ENCODE measurements around the gene EPHB2.
"Not testable (repeated sequence)": the region's sequence is repeated elsewhere in the genome, so short reads cannot be mapped to it uniquely, and the experiment has no call there.

Gene EPHB2

DNA sequence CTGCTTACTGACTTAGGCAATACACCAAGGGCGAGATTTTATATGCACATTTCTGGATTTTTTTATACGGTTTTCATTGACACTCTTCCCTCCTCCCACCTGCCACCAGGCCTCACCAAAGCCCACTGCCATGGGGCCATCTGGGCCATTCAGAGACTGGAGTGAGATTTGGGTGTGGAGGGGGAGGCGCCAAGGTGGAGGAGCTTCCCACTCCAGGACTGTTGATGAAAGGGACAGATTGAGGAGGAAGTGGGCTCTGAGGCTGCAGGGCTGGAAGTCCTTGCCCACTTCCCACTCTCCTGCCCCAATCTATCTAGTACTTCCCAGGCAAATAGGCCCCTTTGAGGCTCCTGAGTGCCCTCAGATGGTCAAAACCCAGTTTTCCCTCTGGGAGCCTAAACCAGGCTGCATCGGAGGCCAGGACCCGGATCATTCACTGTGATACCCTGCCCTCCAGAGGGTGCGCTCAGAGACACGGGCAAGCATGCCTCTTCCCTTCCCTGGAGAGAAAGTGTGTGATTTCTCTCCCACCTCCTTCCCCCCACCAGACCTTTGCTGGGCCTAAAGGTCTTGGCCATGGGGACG, 204.1 kb downstream of the EPHB2 start:
- no peak for DNase-seq (ENCODE audit: low read depth in 2 of 2)

DNA sequence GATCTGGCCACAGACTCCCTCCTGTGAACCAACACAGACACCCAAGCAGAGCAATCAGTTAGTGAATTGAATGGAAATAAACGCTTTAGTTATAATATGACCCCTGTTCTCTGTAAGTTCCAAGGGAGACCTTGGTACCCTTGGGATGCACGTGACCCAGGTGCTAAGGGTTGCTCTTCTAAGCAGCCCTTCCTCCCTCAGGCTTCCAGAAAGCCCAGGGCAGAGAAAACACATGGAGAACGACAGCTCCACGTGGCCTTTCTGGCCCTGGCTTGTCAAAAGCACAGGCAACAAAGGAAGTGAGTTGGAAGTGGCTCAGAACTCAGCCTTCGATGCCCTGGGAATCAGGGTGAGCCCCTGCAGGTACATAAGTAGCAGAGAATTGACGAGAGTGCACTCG, 204.6 kb downstream of the EPHB2 start:
- no peak for DNase-seq (ENCODE audit: low read depth in 2 of 2)

DNA sequence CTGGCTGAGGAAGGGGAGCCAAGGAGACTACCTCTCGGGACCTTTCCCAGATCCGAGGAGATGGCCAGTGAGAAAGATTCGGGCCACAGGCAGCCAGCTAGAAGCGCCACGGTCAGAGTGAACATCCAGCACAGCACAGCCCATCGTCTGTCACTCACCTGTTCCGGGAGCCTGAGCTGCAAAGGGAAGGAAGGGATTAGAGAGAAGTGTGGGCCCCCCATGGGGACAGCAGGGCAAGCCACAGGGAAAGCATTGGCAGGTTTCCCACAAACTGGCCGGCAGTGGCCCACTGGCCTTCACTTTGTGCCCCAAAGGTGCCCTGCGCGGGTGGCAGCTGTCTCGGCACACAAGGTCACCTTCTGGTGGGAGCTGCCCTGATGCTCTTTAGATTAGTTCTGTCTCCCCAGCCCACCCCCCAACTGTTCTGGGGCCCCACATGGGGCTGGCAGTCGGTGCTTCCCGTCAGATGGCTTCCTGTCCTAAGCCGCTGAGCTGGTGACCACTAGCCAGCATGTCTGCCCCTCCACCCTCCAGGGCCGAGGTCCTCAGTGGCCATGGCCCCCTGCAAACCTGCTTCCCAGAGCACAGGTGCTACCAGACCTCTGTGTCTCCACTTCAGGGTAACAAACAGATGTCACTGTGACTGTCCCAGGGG, 205.3 kb downstream of the EPHB2 start:
- DNase-seq (ENCODE audit: low read depth in 2 of 2) = no peak

DNA sequence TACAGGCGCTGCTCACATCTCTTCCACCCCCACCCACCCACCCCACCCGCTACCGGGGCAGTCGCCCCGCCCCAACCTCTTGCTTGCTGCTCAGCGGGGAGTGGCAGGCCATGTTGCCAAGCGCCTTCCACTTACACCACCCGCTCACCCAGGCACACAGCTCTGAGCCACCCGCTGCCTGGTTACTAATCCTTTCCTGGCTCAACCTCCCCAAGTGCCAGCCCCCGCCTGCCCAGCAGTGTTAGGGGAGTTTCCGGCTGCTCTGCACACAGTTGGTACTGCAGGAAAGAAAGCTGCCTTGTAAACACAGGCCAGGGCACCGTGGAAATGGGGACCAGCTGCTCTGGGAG, 205.8 kb downstream of the EPHB2 start:
- DNase-seq (ENCODE audit: low read depth in 2 of 2) = no peak

DNA sequence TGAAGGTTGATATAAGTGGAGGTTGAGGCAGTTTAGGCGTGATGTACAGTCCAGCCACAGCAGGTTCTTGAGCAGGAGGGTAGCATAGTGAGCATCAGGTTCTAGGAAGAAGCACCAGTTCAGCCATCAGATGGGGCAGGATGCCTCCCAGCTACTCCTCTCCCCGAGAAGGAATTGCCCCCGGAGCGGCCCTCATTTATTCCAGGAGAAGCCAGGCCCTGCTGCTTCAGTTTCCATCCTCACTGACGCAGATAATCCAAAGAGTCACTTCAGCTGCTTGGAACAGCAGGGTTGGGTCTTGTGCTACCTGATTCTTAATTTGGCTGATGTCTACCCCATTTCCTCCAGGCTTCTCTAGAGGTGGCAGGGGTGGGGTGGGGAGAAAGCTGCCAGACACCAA, 207.3 kb downstream of the EPHB2 start:
- no peak for DNase-seq (ENCODE audit: low read depth in 2 of 2)

DNA sequence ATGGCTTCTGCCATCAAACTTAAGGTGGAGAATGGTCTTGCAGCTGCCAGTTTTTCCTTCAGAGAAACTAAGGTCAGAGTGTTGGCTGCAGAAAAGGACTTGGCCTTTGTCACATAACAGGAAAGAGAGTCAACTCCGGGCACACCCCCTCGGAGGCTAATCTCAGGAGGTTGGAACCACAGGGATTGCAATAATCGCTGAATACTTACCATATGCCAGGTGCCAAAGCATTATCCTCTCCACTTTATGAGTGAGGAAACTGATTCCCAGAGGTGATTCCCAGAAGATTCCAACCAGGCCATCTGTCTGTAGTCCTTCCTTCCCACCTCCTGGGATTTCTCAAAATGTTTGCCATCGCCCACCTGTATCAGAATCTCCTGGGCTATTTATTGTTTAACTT, 208.0 kb downstream of the EPHB2 start:
- no peak for DNase-seq (ENCODE audit: low read depth in 2 of 2)

DNA sequence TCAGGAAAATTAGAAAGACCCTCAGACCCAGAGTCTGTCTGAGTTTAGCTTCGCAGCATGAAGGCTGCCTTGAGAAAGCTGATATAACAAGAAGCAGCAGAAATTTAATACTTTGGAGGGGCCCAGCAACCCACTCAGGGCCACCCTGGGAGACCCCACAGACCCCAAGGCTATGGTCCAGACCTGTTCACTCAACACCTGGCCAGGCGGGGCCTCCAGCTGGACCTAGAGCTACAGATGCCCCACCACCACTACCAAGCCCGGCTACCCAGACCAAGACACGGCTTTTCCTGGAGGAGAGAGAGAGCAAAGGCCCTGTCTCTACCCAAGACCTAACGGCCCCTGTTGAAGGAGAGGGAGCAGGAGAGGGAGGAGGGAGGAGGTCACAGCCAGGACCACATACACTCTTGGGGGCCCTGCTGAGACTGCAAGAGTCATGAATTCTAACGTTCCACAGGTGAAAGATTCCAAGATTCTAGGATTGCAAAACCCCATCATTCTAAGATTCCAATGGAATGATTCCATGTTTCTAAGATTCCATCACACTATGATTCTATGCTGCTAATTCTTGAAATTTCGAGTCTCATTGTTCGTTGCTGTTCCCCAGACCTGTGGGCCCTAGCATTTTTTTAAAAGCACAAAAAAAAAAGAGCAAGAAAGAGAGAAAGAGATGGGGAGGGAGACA, 208.8 kb downstream of the EPHB2 start:
- DNase-seq (ENCODE audit: low read depth in 2 of 2) = no peak

DNA sequence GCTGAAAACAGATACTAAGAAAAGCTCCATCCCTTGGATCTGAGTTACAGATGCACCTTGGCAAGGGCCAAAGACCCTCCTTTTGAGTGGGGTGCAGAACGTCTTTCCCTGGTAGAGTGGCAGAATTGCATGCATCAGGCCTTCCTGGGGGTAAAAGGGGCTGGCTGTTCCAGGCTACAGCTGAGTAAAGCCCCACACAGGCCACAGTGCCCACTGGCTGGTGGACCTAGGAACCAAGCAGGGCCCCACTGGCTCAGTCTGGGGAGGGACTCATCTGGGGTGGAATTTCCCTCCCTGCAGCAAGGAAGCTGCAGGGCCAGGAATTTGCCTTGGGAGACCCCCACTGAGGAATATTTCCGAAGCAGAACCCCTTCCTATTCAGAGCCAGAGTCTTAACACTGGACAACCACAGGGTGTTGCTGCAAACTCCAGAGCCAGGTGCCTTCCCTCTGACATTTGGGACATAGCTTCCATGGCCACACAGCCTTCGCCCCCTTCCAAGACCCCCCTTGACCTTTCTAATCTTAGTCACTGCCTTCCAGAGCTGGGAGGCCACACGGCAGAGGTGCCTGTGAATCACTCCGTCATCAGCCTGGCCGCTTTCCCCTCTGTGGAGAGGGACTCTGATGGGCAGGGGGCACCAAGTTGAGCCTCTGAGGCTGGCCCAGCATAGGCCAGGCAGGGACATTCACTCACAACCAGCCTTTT, 209.5 kb downstream of the EPHB2 start:
- no peak for DNase-seq (ENCODE audit: low read depth in 2 of 2)

DNA sequence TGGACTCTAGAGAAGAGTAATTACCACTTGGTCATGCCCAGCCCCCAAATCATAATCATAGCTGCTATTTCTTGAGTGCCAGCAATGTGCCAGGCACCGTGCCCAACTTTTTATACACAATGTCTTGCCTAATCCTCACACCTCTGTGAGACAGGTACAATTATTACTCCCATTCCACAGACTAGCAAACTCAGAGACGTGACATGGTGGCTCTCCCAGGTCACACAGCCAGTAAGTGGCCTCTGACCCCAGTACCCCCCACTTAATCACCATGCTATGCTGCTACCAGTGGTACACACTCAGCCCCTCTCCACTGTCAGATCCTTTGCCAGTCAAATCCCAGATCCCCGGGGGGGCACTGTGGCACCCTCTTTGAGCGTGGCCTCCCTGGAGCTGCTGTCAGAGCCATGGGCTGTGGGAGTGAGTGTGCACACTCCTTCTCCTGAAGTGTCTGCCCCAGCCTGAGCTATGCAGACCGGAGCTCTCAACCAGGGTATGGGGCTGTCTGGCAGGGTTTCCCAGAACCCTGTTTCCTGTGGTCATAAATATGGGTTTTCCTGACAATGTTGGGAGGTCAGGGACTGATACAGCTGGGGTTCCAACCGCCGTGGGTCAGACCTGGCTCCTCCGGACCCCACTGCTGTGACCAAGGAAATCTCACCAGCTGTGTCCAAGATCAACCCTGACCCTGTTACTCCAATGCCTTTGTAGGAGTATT, 210.3 kb downstream of the EPHB2 start:
- no peak for DNase-seq (ENCODE audit: low read depth in 2 of 2)

DNA sequence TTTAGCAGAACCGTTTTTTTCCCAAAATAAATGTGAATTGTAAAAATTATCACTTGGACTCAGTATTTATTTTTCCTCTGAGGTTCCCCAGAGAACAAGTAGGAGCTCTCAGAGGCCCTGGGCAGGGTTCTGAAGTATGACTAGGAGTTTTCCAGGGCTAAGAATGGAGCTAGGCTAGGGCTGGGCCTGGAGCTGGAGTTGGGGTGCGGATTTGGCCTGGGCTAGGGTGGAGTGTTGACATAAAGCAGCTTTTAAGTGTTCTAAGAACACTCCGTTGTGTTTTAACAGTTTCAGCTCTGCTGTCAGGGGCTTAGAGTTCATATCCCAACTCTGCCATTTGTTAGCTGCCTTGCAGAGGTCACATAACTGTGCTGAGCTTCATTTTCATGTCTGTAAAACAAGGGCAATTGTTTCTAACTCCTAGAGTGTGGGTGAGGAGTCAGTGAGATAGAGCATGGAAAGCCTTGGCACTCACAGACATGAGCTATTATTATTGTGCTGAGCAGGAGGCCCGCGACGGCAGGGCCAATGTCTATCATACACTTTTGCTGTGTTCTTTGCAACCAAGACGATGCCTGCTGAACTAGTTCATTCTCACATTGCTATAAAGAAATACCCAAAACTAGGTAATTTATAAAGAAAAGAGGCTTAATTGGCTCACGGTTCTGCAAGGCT, 210.9 kb downstream of the EPHB2 start:
- no peak for DNase-seq (ENCODE audit: low read depth in 2 of 2)

DNA sequence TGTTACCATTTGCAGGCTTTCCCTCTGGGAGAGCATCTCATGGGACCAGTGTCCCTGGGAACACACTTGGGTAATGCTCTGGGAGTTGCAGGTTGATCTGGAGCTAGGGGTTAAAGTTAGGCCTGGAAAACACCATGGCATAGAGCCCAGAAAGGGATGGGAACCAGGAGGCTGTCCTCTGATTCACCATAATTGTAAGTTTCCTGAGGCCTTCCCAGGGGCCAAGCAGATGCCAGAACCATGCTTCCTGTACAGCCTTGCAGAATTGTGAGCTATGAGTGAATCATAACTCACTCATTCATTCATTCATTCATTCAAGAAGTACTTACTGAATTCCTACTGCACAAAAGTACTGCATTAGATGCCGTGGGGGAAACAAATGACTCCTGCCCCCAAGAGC, 212.0 kb downstream of the EPHB2 start:
- DNase-seq (ENCODE audit: low read depth in 2 of 2) = no peak

DNA sequence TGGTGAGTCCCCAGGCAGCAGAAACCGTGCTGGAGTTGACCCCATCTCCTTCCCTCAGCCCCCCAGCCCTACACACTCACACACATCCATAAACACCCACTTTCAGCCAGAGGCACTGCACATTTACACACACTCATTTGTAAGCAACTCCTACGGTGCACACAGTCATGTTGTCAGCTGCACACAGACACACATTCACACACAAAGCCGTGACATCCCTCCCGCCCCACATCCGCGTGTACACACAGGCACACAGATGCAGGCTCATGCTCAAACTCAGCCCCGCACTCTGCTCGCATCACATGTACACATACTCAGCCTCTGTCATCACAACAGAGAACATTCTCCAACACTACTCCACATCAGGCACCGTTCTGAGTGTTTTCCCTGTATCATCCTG, 214.5 kb downstream of the EPHB2 start:
- no peak for DNase-seq (ENCODE audit: low read depth in 2 of 2)

DNA sequence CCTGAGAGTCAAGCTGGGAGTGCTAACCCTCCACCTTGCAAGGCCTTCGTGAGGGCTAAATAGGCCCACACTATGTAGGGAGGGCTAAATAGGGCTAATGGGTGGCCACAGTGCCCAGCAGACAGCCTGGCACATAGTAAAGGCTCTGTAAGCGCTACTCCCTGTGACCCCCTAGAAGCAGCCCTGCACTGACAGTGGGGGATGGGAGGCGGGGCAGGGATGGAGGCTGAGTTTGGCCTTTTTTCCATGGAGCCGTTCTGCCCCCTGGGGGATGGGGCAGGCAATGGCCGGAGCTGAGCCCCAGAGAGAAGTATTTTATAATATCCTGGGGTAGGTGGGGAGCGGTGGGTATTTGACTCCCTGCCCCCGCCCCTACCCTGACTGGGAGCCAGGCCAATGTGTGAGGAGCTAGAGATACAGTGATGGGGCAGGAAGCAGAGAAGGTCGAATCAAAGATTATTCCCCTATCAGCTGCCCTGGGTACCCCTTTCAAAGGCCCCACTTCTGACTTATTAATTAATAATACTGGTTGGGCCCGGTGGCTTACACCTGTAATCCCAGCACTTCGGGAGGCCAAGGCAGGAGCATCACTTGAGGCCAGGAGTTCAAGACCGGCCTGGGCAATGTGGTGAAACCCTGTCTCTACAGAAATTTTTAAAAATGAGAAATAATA, 219.7 kb downstream of the EPHB2 start:
- DNase-seq (ENCODE audit: low read depth in 2 of 2) = no peak

DNA sequence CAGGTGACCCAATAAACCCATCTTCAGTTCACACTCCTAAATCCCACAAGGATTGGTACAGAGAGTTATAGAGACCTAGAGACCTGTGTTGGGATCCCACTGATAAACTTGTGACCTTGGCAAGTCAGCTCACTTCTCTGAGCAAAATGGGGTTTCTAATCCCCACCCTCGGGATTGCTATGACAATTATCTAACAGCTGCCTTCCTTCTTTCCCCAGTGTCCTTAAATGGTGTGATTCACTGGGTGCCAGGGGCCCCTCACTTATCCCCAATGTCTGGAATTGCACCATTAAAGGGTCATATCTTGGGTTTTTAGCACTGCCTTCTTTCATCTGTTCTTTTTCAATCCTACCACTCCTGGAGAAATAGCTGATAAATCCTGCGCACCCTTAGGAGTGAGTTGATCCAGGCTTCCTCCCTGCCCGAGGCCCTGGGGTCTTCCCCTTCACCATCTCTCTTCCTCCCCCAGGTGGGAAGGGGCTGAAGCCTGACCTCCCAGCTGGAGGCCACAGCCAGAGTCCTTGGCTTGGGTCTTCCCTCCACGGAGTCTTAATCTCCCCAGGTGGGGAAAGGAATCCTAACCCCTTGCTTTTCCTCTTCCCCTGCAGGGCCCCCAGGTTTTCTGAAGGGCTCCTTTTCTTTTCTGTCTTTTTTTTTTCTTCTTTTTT, 222.3 kb downstream of the EPHB2 start:
- no peak for DNase-seq (ENCODE audit: low read depth in 2 of 2)

DNA sequence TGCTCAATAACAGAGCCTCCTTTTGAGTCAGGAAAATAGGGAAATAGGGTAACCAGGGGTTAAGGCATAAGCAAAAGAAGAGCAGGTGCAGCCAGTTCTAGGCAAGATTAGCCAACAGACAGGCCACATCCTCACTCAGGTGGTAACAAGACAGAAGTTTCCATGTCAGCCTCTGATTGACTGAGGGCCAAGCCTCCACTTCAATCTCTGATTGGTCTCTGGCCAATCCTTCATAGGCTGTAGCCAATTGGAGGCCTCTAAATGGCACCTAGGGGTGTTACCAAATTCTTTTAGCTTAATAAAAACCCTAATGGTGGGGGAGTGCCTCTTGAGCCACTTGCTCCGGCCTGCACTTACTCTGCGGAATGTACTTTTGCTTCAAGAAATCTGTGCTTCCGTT, 224.8 kb downstream of the EPHB2 start:
- DNase-seq (ENCODE audit: low read depth in 2 of 2) = no peak

DNA sequence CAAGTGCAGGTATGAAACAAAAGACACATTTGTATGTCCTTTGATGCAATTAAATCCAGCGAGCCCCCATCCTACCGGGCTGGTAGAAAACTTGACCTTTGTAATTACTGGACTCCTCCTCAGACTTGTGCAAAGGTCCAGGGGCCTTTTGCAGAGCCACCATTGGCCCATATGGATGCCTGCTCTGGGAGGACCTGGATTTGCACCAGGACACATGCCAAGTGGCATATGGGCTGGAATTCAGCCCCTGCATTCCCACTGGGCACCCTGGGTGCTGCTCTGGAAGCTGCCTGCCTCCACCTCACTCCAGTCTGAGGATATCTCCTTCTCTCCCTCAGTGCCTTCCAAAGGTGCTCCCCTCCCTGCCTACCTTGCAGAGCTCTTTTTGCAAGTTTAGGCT, 226.0 kb downstream of the EPHB2 start:
- no peak for DNase-seq (ENCODE audit: low read depth in 2 of 2)

DNA sequence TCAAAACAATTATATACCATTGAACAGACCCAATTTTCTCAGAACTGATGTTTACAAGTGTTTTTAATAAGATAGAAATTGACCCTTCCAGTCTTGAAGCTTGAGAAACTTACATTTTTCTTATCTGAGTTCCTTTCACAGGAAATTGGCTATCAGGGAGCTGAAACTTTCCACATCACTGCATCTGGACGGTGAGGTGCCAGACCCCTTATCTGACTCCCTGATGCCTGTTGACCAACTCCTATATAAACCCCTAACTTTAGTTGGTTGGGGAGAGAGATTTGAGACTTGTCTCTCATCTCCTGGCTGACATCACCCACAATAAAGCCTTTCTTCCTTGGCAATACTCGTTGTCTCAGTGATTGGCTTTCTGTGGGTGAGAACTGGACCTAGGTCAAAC, 230.6 kb downstream of the EPHB2 start:
- DNase-seq (ENCODE audit: low read depth in 2 of 2) = no peak

DNA sequence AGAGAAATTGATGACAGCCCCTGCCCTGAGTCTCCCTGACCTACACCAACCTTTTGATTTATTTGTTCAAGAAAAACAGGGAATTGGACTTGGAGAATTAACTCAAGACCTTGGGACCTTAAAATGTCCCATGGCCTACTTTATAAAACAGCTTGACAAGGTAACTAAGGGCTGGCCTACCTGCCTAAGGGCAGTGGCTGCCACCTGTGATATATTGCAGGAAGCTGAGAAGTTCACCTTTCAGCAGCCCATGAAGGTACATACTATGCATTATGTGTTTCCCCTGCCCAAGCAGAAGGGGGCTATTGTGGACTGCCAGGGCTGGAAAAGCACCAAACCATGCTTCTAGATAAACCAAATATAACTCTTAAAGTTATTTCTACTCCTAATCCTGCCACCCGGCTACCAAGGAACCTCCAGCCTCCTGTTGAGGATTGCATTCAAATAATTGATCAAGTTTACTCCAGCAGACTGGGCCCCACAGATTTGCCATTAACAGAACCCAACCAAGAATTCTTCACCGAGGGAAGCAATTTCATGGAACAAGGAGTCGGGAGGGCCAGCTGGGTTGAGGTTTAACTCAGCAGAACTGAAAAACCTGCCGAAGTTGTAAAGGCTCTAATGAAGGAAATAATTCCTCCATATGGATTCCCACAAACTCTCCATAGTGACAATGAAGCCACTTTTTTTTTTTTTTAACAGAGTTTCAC, 233.9 kb downstream of the EPHB2 start:
- no peak for DNase-seq (ENCODE audit: low read depth in 2 of 2)

DNA sequence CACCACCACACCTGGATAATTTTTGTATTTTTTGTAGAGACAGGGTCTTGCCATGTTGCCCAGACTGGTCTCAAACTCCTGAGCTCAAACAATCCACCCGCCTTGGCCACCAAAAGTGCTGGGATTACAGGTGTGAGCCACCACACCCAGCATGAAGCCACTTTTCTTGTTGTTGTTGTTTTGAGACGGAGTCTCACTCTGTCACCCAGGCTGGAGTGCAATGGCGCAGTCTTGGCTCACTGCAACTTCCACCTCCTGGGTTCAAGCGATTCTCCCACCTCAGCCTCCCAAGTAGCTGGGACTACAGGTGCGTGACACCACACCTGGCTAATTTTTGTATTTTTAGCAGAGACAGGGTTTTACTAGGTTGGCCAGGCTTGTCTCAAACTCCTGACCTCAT, 234.5 kb downstream of the EPHB2 start:
- DNase-seq (ENCODE audit: low read depth in 2 of 2) = not testable (repeated sequence)

DNA sequence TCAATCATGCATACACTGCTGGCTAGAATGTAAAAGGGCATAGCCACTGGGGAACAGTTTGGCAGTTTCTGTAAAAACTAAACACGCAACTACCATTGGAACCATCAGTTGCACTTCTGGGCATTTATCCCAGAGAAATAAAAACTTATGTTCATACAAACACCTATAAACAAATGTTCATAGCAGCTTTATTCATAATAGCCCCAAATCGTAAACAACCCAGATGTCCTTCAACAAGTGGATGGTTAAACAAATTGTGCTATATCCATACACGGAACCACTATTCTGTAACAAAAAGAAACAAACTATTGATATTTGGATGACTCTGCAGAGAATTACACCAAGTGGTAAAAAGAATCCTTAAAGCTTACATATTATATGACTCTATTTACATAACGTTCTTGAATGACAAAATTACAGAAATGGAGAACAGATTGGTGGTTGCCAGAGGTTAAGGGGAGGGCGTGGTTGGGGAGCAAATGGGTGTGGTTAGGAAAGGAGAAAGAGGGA, 239.2 kb downstream of the EPHB2 start:
- DNase-seq (ENCODE audit: low read depth in 2 of 2) = no peak

All from stimulated activated CD4-positive, alpha-beta T cell treated with anti-CD3 and anti-CD28 coated beads, Interleukin-1b, Interleukin-23, amount 100 ng/mL, for 1 hour (primary cell).